ENCODE results near the gene CEP128. TPM values are rescaled to one million over a fixed set of nuclear protein-coding genes. Genes with fewer than 3 reads are reported as not detected.

Gene CEP128
- total RNA-seq, 1 experiment from 2014 or later, result 29.3 TPM

DNA sequence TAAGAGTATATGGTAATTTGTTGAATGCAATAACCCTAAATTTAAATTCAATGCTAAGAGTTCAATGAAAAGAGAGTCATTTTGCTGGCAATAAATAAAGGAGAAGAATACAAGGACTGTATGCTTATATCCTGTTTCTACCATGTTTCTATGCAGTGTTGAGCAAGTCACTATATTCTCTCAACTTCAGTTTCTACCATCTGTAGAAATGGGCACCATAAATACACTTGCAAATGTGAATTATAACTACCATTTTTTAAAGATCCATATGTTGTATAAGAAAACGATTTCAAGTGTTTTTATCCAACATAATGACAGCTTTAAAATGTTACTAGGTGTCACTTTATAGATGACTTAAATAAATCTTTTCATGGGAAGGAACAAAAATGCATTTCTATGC, 170.3 kb downstream of the CEP128 start:
- Histone ChIP-seq H3F3A (ENCODE audit: insufficient read depth, low read depth) (no peaks in the 10 kb centered on the region), H3K27me3 (ENCODE audit: insufficient read depth, low read depth) (no peaks in the 10 kb centered on the region), H3K27ac (no peak overlapping the region), H3K36me3 (ENCODE audit: low read depth) (no peaks in the 10 kb centered on the region), H3K4me3 (no peak overlapping the region), H3K4me1 (replicated peaks; ENCODE audit: insufficient read depth) (no peaks in the 10 kb centered on the region), H3K9me2 (ENCODE audit: insufficient read depth) (peaks cover 6% of the 10 kb centered on the region), H3K4me2 (no peak overlapping the region), H3K9me3 (ENCODE audit: insufficient read depth, low read depth) (no peaks in the 10 kb centered on the region), H4K20me1 (ENCODE audit: insufficient read depth) (no peaks in the 10 kb centered on the region), H2AFZ (no peak overlapping the region), H3K79me2 (ENCODE audit: low read depth) (no peaks in the 10 kb centered on the region)
- ChIA-PET CTCF (no interaction called here), POLR2A (ENCODE audit: unreplicated experiment) (no interaction called here)
- intact Hi-C loops (cut with micrococcal nuclease; ENCODE audit: unreplicated experiment), result no loop called here
- no TSS peak for BruUV-seq (replicated peaks)
- no peak for DNase-seq
- TF ChIP-seq CTCF (conservative IDR thresholded peaks at IDR 0.05) (no peak), EZH2 (IDR thresholded peaks at IDR 0.05; ENCODE audit: low read depth) (no peak)

DNA sequence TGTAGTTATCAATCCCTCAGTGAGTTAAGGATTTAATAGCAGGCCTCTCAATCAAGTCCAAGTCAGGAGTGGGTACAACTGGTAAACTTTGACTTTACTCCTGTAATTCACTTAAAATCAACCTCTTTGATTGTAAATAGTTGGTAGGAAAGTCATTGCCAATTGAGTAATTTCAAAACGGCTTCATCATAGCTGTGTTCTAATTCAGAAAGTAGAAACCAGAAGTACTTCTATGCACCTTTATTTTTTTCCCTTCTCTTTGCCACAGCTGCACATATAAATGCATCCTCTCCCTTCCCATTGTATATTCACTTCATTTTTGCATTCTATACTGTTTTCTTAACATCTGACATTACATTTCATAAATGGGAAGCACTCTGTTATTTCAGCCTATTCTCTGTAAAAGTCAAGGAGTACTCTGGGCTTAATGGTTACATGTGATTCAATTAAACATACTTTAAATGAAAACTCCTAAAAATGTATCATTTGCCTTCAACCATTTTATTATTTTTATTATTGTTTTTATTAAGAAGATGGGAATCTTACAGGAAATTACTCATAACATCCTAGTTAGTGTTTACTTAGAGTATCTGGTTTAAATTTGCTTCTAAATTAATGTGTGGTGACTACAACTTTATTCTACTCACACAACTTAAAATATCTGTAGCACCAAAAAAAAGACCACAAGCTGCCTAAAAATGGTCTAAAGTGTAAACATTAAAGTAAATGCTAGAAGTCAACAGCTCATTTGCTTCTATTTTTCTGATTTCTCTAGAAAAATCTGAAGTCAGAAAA, 171.2 kb downstream of the CEP128 start:
- no peak overlapping the region for H3K4me3 ChIP-seq
- H3K4me1 ChIP-seq (replicated peaks; ENCODE audit: insufficient read depth), result no peaks in the 10 kb centered on the region
- ChIA-PET POLR2A (ENCODE audit: unreplicated experiment) (no interaction called here), CTCF (no interaction called here)
- no peak overlapping the region for H3K4me2 ChIP-seq
- H3K27ac ChIP-seq, result no peak overlapping the region
- no peaks in the 10 kb centered on the region for H3F3A ChIP-seq (ENCODE audit: insufficient read depth, low read depth)
- DNase-seq, result no peak
- TF ChIP-seq EZH2 (IDR thresholded peaks at IDR 0.05; ENCODE audit: low read depth) (no peak), CTCF (conservative IDR thresholded peaks at IDR 0.05) (no peak)
- no peaks in the 10 kb centered on the region for H3K79me2 ChIP-seq (ENCODE audit: low read depth)
- peaks cover 6% of the 10 kb centered on the region for H3K9me2 ChIP-seq (ENCODE audit: insufficient read depth)
- no TSS peak for BruUV-seq (replicated peaks)
- H2AFZ ChIP-seq, result no peak overlapping the region
- intact Hi-C loops (cut with micrococcal nuclease; ENCODE audit: unreplicated experiment), result no loop called here
- no peaks in the 10 kb centered on the region for H4K20me1 ChIP-seq (ENCODE audit: insufficient read depth)
- no peaks in the 10 kb centered on the region for H3K9me3 ChIP-seq (ENCODE audit: insufficient read depth, low read depth)
- H3K36me3 ChIP-seq (ENCODE audit: low read depth), result no peaks in the 10 kb centered on the region
- no peaks in the 10 kb centered on the region for H3K27me3 ChIP-seq (ENCODE audit: insufficient read depth, low read depth)

DNA sequence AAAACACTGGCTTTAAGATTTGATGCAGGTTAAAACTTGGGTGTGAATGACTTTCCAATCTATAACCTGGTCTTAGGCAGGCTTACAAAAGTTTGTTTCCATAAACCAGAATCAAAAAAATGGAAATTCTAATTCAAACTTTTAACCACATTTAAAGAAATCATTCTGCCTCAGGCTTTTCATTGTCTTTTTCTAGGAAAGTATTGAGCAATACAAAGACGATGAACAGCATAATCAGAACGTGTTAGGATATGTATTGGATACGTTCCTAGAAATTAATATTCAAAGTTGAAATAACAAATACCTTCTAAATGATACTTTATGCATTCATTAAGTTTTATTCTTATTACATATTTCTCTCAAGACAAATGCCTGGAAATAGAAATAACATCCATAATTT, 172.9 kb downstream of the CEP128 start:
- Histone ChIP-seq H4K20me1 (ENCODE audit: insufficient read depth) (no peaks in the 10 kb centered on the region), H3K36me3 (ENCODE audit: low read depth) (no peaks in the 10 kb centered on the region), H2AFZ (no peak overlapping the region), H3K4me2 (no peak overlapping the region), H3K9me3 (ENCODE audit: insufficient read depth, low read depth) (no peaks in the 10 kb centered on the region), H3K27ac (no peak overlapping the region), H3K9me2 (ENCODE audit: insufficient read depth) (peaks cover 6% of the 10 kb centered on the region), H3K4me1 (replicated peaks; ENCODE audit: insufficient read depth) (no peaks in the 10 kb centered on the region), H3K79me2 (ENCODE audit: low read depth) (no peaks in the 10 kb centered on the region), H3K27me3 (ENCODE audit: insufficient read depth, low read depth) (no peaks in the 10 kb centered on the region), H3F3A (ENCODE audit: insufficient read depth, low read depth) (no peaks in the 10 kb centered on the region), H3K4me3 (no peak overlapping the region)
- ChIA-PET POLR2A (ENCODE audit: unreplicated experiment) (no interaction called here), CTCF (no interaction called here)
- BruUV-seq (replicated peaks), result no TSS peak
- no peak for DNase-seq
- no peak for TF ChIP-seq CTCF (conservative IDR thresholded peaks at IDR 0.05)
- no peak for TF ChIP-seq EZH2 (IDR thresholded peaks at IDR 0.05; ENCODE audit: low read depth)
- intact Hi-C loops (cut with micrococcal nuclease; ENCODE audit: unreplicated experiment), result no loop called here

Data from PC-9 (cell line).